H9 (cell line): ENCODE measurements around the gene TMEM165. TPM values are rescaled to one million over a fixed set of nuclear protein-coding genes. Genes with fewer than 3 reads are reported as not detected.

ENCODE experiments used
- DNase-seq: peaks from one replicate; pipeline ENCODE4 v3.0.0-alpha.2; 2017
- H2AFZ ChIP-seq: one replicate; pipeline ENCODE4 v1.6.1; 2013; ENCODE audit warnings: mild to moderate bottlenecking, low read length, control low read depth, moderate library complexity
- H2AK5ac ChIP-seq: 2 replicates; pipeline ENCODE4 v1.6.1; 2013; ENCODE audit warnings: low read length, control low read depth, mixed read lengths; ENCODE audit not compliant: insufficient read length
- H2BK120ac ChIP-seq: one replicate; pipeline ENCODE4 v1.6.1; 2013; ENCODE audit warnings: low read depth, mild to moderate bottlenecking, low read length, control low read depth, inconsistent platforms; ENCODE audit not compliant: poor library complexity, severe bottlenecking
- H2BK12ac ChIP-seq: 2 replicates; pipeline ENCODE4 v1.6.1; 2013; ENCODE audit warnings: low read length, control low read depth, mixed read lengths, low read depth; ENCODE audit not compliant: insufficient read length
- H2BK15ac ChIP-seq: 2 replicates; pipeline ENCODE4 v1.6.1; 2013; ENCODE audit warnings: low read depth, low read length, control low read depth
- H2BK20ac ChIP-seq: one replicate; pipeline ENCODE4 v1.6.1; 2013; ENCODE audit warnings: low read depth, mild to moderate bottlenecking, low read length, control low read depth, inconsistent platforms; ENCODE audit not compliant: poor library complexity, severe bottlenecking
- H2BK5ac ChIP-seq: 2 replicates; pipeline ENCODE4 v1.6.1; 2013; ENCODE audit warnings: low read length, control low read depth, mixed read lengths; ENCODE audit not compliant: insufficient read length
- H3K14ac ChIP-seq: 2 replicates; pipeline ENCODE4 v1.6.1; 2013; ENCODE audit warnings: low read length, control low read depth; ENCODE audit not compliant: insufficient read depth
- H3K18ac ChIP-seq: 2 replicates; pipeline ENCODE4 v1.6.1; 2013; ENCODE audit warnings: low read depth, mild to moderate bottlenecking, mixed read lengths, low read length, control low read depth; ENCODE audit not compliant: insufficient read length
- H3K23ac ChIP-seq: 2 replicates; pipeline ENCODE4 v1.6.1; 2013; ENCODE audit warnings: low read length, control low read depth, mixed read lengths, low read depth; ENCODE audit not compliant: insufficient read length
- H3K23me2 ChIP-seq: 2 replicates; pipeline ENCODE4 v1.6.1; 2013; ENCODE audit warnings: low read depth, mild to moderate bottlenecking, mixed read lengths, low read length, control low read depth; ENCODE audit not compliant: insufficient read length, poor library complexity, severe bottlenecking
- H3K27ac ChIP-seq: 2 replicates; pipeline ENCODE4 v1.5.1; 2013; ENCODE audit warnings: low read length, control low read depth, mixed read lengths, low read depth; ENCODE audit not compliant: insufficient read length
- H3K27me3 ChIP-seq: 2 replicates; pipeline ENCODE4 v1.6.1; 2013; ENCODE audit warnings: low read length, control low read depth, inconsistent platforms; ENCODE audit not compliant: insufficient read depth
- H3K4ac ChIP-seq: 2 replicates; pipeline ENCODE4 v1.6.1; 2013; ENCODE audit warnings: low read depth, mild to moderate bottlenecking, control low read depth, inconsistent platforms, low read length, moderate library complexity
- H3K4me1 ChIP-seq: 2 replicates; pipeline ENCODE4 v1.6.1; 2013; ENCODE audit warnings: low read length, control low read depth, inconsistent platforms; ENCODE audit not compliant: insufficient read depth
- H3K4me2 ChIP-seq: 2 replicates; pipeline ENCODE4 v1.6.1; 2013; ENCODE audit warnings: low read length, control low read depth, mixed read lengths; ENCODE audit not compliant: insufficient read length, insufficient read depth
- H3K56ac ChIP-seq: 2 replicates; pipeline ENCODE4 v1.6.1; 2013; ENCODE audit warnings: low read depth, mild to moderate bottlenecking, mixed read lengths, low read length, control low read depth; ENCODE audit not compliant: insufficient read length
- H3K79me1 ChIP-seq: 2 replicates; pipeline ENCODE4 v1.6.1; 2013; ENCODE audit warnings: low read depth, mild to moderate bottlenecking, moderate library complexity, low read length, control low read depth, inconsistent platforms; ENCODE audit not compliant: insufficient read depth, poor library complexity, severe bottlenecking
- H3K79me2 ChIP-seq: 2 replicates; pipeline ENCODE4 v1.6.1; 2013; ENCODE audit warnings: low read length, control low read depth, inconsistent platforms; ENCODE audit not compliant: insufficient read depth
- H3K9ac ChIP-seq: 2 replicates; pipeline ENCODE4 v1.6.1; 2013; ENCODE audit warnings: low read length, control low read depth, mixed read lengths; ENCODE audit not compliant: insufficient read length; ENCODE audit errors: extremely low read depth
- H3K9me3 ChIP-seq: one replicate; pipeline ENCODE4 v1.6.1; 2013; ENCODE audit warnings: low read depth, low read length, inconsistent platforms; ENCODE audit not compliant: control insufficient read depth
- H3T11ph ChIP-seq: one replicate; pipeline ENCODE4 v1.6.1; 2013; ENCODE audit warnings: mild to moderate bottlenecking, low read length, control low read depth, inconsistent platforms
- H4K20me1 ChIP-seq: one replicate; pipeline ENCODE4 v1.6.1; 2013; ENCODE audit not compliant: control insufficient read depth, insufficient read length, insufficient read depth
- H4K5ac ChIP-seq: 2 replicates; pipeline ENCODE4 v1.6.1; 2013; ENCODE audit warnings: low read depth, mild to moderate bottlenecking, mixed read lengths, low read length, control low read depth; ENCODE audit not compliant: insufficient read length
- H4K8ac ChIP-seq: replicated peaks from 2 replicates; pipeline ENCODE4 v1.6.1; 2013; ENCODE audit warnings: low read length, control low read depth, mixed read lengths, low read depth; ENCODE audit not compliant: insufficient read length
- H4K91ac ChIP-seq: 2 replicates; pipeline ENCODE4 v1.6.1; 2013; ENCODE audit warnings: low read depth, mild to moderate bottlenecking, moderate library complexity, mixed read lengths, low read length, control low read depth; ENCODE audit not compliant: insufficient read length
- H3K27ac Mint-ChIP-seq, 3 experiments: 2 replicates in 2 of 3; 3 replicates in 1 of 3; pipeline ENCODE4 v1.8.0; 2020 to 2021; ENCODE audit warnings: mixed read lengths in 3 of 3, mild to moderate bottlenecking in 1 of 3, moderate library complexity in 1 of 3
- H3K27me3 Mint-ChIP-seq: 2 replicates; pipeline ENCODE4 v1.8.0; 2021; ENCODE audit warnings: low read depth, mild to moderate bottlenecking, moderate library complexity, mixed read lengths
- H3K36me3 Mint-ChIP-seq, 3 experiments: 2 replicates in 2 of 3; 3 replicates in 1 of 3; pipeline ENCODE4 v1.8.0; 2020 to 2021; ENCODE audit warnings: low read depth in 3 of 3, mixed read lengths in 3 of 3; ENCODE audit not compliant: insufficient read depth in 1 of 3
- H3K4me1 Mint-ChIP-seq, 2 experiments: 2 replicates each; pipeline ENCODE4 v1.8.0; 2020; ENCODE audit warnings: mixed read lengths in 2 of 2
- H3K4me3 Mint-ChIP-seq, 2 experiments: 2 replicates in 1 of 2; 3 replicates in 1 of 2; pipeline ENCODE4 v1.8.0; 2020 to 2021; ENCODE audit warnings: mild to moderate bottlenecking in 2 of 2, mixed read lengths in 2 of 2, moderate library complexity in 1 of 2
- H3K9me3 Mint-ChIP-seq, 2 experiments: 2 replicates in 1 of 2; 3 replicates in 1 of 2; pipeline ENCODE4 v1.8.0; 2020; ENCODE audit warnings: mild to moderate bottlenecking in 2 of 2, mixed read lengths in 2 of 2, moderate library complexity in 1 of 2
- WGBS: extraction: QIAGEN DNeasy Blood & Tissue Kit; methylation state at CpG from one replicate; pipeline ENCODE4 v1.1.7; 2013; ENCODE audit warnings: missing lambda C conversion rate, low lambda C conversion rate, mixed read lengths; ENCODE audit not compliant: insufficient read length; ENCODE audit errors: extremely low coverage; 5-methylcytosine and 5-hydroxymethylcytosine counted together
- total RNA-seq: library from RNA; stranded (reverse); gene quantifications from 2 replicates; pipeline ENCODE4 v1.2.1, GENCODE V29; 2021
- TF ChIP-seq, protein P1 (sequence below): fragments of 200-600 bp; sonication (generic); conservative IDR thresholded peaks from 3 replicates; pipeline ENCODE4 v1.8.0; 2021; ENCODE audit warnings: antibody characterized with exemption, mild to moderate bottlenecking

The TMEM165 gene
- total RNA-seq, 1 experiment from 2014 or later: 87.2 TPM

DNA sequence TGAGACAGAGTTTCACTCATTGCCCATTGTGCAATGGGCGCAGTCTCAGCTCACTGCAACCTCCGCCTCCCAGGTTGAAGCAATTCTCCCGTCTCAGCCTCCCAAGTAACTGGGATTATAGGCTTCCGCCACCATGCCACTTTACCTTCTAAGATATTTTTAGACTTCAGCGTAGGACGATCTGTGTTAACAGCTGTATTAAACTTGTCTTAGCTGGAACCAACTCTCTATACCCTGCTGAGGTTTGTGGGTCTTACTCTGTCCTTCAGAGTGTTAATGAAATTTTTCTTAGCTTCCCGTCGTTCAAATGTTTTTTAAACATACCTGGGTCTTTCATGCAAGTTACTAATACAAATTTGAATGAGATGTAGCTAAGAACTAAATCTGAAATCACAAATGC, 14.7 kb downstream of the TMEM165 start:
- Histone ChIP-seq H3K27me3 (no peaks in the 10 kb centered on the region), H3K23me2 (no peaks in the 10 kb centered on the region), H3K79me1 (no peaks in the 10 kb centered on the region), H4K8ac (no peak overlapping the region), H3K14ac (no peak overlapping the region), H3K9ac (no peak overlapping the region), H3K9me3 (no peaks in the 10 kb centered on the region), H2BK20ac (no peak overlapping the region), H3K79me2 (peaks cover 27% of the 10 kb centered on the region; the same call in 1 of the 2 replicates), H3K4me1 (0 out of 2 replicates have a peak, but pooled peaks cover 2% of the 10 kb centered on the region), H3K4me2 (no peak overlapping the region), H3T11ph (no peak overlapping the region), H2BK120ac (no peak overlapping the region), H2BK12ac (no peak overlapping the region), H3K27ac (no peak overlapping the region), H3K56ac (no peak overlapping the region), H4K20me1 (no peaks in the 10 kb centered on the region), H3K23ac (no peak overlapping the region), H2BK15ac (no peak overlapping the region), H2AK5ac (no peak overlapping the region), H3K4ac (no peak overlapping the region), H2BK5ac (no peak overlapping the region), H4K5ac (no peak overlapping the region), H2AFZ (no peak overlapping the region), H4K91ac (no peak overlapping the region), H3K18ac (no peak overlapping the region)
- Mint-ChIP-seq H3K36me3 (peaks cover 14 to 38% (median 30%) of the 10 kb centered on the region in 3 experiments; a peak in 6 of 7 replicates), H3K27ac (peak overlapping the region in 2 of 3 experiments; percentile 74; a peak in 3 of 7 replicates), H3K27me3 (no peaks in the 10 kb centered on the region), H3K9me3 (no peaks in the 10 kb centered on the region), H3K4me1 (peaks cover 13 to 19% of the 10 kb centered on the region in 2 experiments), H3K4me3 (no peak overlapping the region)
- TF ChIP-seq, protein P1, sequence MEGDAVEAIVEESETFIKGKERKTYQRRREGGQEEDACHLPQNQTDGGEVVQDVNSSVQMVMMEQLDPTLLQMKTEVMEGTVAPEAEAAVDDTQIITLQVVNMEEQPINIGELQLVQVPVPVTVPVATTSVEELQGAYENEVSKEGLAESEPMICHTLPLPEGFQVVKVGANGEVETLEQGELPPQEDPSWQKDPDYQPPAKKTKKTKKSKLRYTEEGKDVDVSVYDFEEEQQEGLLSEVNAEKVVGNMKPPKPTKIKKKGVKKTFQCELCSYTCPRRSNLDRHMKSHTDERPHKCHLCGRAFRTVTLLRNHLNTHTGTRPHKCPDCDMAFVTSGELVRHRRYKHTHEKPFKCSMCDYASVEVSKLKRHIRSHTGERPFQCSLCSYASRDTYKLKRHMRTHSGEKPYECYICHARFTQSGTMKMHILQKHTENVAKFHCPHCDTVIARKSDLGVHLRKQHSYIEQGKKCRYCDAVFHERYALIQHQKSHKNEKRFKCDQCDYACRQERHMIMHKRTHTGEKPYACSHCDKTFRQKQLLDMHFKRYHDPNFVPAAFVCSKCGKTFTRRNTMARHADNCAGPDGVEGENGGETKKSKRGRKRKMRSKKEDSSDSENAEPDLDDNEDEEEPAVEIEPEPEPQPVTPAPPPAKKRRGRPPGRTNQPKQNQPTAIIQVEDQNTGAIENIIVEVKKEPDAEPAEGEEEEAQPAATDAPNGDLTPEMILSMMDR: no peak
- no peak for DNase-seq
- WGBS: no CpG with 5 or more reads among the region's 8 CpGs
